HG03108 (cell line): ENCODE results near the gene LRMDA.
"Not testable (repeated sequence)": the region's sequence is repeated elsewhere in the genome, so short reads cannot be mapped to it uniquely, and the experiment has no call there.

ENCODE experiments used
- ATAC-seq: cut with Tn5 transposase; IDR thresholded peaks from one replicate; pipeline ENCODE4 v1.9.1; 2021; ENCODE audit warnings: moderate library complexity; ENCODE audit not compliant: unreplicated experiment

The LRMDA gene

DNA sequence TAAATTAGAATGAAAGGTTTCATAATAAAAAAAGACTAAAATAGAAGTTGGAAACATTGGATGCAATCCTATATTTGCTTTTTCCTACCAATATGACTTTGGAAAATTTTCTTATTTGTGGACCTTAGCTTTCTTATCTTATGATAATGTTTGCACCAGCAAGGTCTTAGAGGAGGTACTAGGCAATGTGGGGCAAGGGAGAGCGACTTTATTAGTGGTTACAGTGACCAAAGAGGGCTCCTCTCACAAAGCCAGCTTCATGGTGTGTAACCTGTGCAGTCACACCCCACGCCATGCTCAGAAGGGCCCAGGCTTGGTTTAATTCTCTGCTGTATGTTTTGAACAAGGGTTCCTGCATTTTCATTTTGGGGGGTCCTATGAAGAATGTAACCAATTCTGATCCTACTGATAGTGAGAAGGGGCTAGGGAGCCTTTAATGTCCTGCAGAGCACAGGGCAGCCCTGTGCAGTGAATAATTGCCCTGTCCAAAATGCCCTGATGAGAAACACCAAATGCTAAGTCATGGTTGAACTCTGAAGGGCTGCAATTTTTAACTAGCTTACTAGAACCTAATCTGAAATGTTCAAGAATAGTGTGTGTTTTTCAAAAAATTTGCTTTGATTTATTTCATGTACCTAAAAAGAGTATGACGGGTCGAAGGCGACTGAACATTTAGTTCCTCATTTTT, 1047.8 kb downstream of the LRMDA start:
- ATAC-seq = no peak

DNA sequence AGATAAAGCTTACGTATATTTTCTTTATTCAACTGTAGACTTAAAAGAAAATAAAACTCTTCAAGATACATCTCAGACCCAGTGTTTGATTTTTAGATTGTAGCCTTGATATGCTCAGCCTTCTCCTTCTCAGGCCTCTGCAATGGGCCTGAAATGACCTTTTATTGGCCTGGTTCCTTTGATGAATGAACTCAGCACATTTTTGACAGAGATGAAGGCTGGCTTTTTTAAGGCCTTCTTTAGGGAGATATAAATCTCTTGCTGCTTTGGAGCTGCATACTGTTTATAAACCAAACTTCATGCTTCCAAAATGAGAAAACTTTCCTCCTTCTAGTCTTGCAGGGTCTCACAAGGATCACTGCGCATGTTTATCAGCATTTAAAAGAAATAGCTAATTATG, 1049.8 kb downstream of the LRMDA start:
- ATAC-seq = no peak

DNA sequence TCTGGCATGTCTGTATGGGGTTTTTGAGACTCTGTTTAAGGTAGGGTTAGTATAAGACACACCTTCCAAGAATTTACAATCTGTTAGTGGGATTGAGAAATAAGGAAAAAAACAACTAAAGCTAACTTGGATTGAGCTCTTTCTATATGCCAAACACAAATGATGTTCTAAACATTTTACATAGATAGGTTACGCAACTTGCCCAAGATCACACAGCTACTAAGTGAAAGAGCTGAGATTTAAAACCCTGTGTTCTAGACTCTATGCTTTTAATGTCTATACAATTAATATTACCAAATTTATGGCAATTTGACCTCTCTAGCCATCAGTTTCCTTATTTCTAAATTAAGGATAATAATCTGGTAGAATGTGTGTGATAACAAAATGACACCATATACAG, 1056.2 kb downstream of the LRMDA start:
- no peak for ATAC-seq

DNA sequence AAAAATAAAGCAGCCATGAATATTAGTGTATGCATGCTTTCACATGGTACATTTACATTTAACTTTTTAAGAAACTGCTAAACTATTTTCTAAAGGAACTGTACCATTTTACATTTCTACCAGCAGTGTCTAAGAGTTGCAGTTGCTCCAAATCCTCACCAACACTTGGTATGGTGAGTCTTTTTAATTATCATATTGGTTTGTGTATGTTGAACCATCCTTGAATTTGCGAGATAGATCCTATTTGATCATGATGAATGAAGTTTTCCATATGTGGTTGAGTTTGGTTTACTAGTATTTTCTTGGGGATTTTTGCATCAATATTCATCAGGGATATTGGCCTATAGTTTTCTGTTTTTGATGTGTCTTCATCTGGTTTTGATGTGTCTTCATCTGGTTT, 1057.2 kb downstream of the LRMDA start:
- no peak for ATAC-seq

DNA sequence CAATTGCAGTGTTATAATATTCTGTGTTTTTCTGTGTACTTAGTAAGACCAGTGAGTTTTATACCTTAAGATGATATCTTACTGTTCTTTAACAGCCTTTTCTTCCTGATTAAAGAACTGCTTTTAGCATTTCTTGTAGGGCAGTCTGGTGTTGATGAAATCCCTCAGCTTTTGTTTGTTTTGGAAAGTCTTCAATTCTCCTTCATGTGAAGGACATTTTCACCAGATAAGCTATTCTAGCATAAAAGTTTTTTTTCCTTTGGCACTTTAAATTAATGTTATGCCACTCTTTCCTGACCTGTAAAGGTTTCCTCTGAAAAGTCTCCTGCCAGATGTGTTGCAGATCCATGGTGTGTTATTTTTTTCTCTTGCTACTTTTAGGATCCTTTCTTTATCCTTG, 1059.8 kb downstream of the LRMDA start:
- no peak for ATAC-seq

DNA sequence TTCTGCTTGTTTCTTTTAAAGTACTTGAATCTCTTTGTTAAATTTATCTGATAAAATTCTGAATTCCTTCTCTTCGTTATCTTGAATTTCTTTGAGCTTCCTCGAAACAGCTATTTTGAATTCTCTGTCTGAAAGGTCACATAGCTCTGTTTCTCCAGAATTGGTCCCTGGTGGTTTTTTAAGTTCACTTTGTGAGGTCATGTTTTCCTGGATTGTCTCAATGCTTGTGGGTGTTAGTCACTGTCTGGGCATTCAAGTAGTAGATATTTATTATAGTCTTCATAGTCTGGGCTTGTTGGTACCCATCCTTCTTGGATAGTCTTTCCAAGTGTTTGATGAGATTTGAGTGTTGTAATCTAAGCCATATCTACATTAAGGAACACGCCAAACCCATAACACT, 1060.6 kb downstream of the LRMDA start:
- ATAC-seq = no peak

DNA sequence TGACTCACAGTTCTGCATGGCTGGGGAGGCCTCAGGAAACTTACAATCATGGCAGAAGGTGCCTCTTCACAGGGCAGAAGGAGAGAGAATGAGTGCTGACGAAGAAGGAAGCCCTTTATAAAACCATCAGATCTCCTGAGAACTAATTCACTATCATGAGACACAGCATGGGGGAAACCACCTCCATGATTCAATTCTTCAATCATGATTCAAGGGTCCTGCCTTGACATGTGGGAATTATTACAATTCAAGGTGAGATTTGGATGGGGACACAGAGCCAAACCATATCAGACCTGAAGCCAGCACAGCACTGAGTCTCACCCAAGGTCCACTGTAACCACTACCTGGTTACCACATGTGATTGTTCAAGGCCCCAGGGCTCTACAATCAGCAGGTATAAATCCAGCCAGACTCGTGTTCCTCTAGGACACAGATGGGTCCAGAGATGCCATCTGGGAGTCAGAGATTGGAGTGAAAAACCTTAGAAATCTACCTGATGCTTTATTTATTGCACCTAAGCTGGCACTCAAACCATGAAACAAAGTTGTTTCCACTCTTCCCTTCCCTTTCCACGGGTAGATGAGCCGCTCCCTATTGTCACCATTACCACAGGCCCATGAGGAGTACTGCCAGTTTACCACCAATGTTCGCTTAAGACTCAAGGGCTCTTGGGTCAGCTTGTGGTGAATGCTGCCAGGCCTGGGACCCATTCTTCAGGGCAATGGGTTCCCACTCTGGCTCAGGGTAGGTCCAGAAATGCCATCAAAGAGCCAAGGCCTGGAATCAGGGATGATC, 1061.5 kb downstream of the LRMDA start:
- no peak for ATAC-seq

DNA sequence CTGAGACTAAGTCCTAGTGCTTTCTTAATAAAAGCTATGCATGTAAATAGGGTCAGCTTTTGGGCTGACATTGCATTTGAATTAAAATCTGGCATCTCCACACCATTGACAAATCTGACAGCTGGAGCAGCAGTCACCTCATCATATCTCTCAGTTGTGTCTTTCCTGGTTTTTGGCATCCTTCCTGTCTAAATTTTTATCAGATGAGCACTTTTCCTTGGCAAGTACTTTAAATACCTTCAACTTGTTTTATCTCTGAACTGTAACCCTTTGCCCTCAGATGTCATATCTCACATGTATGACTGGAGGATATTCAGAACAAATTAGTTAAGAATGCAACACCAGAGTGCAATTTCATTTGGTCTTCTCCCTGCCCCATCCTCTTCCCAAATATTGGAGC, 1066.2 kb downstream of the LRMDA start:
- ATAC-seq = no peak

DNA sequence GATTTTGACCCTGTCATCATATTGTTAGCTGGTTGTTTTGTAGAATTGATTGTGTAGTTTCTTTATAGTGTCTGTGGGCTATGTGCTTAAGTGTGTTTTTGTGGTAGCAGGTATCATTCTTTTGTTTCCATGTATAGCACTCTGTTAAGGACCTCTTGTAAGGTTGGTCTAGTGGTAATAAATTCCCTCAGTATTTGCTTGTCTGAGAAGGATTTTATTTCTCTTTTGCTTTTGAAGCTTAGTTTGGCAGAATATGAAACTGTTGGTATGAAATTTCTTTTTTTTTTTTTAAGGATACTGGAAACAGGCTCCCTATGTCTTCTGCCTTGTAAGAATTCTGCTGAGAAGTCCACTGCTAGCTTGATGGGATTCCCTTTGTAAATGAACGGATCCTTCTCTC, 1073.4 kb downstream of the LRMDA start:
- no peak for ATAC-seq

DNA sequence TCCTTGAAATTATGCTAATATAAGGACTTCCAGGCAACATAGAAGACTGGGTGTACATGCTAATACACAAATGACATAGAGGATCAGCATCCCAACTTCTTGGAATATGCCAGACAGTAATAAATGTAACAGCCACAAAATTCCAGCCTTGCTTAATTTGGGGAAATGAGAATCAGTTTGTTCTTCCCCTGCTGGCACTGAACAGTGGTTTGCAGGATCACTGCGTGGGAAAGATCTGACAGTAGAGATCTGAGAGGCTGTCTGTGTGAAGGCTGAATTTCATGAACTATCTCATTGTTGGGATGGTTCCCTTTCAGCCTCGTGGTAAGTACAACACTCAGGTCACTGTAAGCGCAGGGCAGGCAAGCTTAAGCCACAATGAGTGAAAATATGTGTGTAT, 1078.0 kb downstream of the LRMDA start:
- no peak for ATAC-seq

DNA sequence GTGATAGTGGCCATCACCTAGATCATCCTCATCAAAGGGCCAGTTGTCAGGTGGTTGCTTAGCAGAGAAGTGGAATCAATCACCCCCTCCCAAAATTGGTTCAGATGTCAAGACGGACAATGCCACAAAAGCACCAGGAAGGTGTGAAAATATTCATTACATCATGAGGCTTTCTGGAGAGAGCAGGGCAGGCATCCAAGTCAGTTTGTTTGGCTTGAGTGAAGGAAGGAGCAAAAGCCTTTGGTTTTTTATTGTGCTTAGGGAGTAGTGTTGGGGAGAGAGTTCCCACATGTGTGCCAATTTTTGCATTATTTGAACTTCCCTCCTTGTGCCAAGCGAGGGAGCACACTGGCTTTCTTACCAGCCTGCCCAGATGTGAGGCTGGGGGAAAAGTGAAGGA, 1082.9 kb downstream of the LRMDA start:
- no peak for ATAC-seq

DNA sequence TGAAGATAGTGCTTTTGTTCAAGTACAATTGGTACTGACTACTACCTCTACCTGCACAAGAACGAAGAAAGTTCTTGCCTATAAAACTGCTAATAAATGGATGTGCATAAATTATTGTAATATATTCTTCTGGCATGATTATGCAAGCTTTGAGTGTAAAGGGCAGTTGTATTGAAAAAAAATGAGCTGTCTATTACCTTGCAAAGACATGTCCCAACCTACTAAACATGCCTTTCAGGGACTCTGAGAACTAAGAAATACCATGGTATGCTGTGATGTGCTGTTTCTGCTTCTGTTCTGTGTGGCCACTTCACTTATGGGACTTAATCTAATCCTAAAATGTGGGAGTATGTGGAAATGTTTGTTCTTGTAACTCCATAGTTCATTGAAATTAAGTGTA, 1083.4 kb downstream of the LRMDA start:
- no peak for ATAC-seq

DNA sequence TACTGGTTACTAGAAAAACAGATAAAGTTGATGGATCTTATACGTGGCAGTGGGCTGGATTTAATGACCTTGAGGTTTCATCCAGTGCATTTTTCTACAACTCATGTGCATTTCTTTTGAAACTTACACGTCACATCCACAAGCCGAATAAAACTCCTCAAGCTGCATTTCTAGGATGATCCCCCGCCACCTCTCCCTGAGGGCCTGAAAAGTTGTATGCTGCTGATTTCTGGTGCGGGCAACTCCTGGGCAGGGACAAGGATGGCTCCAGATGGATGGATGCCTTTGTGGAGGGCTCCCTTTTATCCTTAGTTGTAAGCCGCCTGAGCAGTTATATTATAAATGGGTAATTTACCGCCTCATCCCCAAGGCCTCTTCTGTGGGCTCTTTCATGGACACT, 1091.1 kb downstream of the LRMDA start:
- no peak for ATAC-seq

DNA sequence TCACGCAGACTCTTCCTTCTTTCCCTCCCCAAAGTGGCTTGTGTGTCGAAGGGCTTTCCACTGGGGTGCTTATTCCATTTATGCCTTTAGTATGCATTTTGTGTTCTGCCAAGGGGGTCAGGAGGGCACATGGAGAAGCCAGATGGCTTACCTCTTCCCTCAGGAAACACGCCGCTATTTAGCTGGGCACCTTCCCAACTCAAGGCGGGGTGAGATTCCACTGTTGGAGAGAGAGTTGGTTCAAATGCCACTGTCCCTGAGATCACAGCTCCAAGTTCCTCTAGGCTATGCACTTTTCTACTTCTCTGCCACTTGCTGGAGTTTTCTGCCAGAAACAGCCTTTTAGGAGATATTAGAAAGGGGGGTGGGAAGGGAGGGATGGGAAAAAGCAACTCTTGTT, 1091.8 kb downstream of the LRMDA start:
- no peak for ATAC-seq

DNA sequence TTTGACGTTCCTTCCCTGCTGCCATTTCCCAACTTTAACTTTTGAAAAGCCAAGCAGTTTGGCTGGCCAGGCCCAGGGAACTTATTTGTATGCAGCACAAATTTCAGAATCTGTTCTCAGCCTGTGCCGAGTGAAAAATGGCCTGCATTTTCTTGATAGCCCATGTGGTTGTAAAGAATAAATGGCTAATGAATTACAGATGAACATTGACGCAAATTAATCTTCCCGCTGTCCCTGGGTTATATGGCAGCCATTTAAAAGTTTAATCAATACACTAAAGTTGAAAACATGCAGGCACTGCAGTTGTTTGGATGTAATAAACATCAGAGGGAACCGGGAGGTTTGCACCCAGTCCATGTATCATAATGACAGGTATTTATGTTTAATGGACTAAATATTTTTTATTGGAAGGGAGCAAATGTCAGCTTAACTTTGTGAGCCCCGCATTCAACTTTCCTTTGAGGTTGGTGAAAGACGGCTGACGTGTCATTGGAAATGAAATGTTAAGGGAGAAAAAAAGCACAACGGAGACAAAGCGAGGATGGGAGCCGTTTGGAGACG, 1092.4 kb downstream of the LRMDA start:
- ATAC-seq = no peak

DNA sequence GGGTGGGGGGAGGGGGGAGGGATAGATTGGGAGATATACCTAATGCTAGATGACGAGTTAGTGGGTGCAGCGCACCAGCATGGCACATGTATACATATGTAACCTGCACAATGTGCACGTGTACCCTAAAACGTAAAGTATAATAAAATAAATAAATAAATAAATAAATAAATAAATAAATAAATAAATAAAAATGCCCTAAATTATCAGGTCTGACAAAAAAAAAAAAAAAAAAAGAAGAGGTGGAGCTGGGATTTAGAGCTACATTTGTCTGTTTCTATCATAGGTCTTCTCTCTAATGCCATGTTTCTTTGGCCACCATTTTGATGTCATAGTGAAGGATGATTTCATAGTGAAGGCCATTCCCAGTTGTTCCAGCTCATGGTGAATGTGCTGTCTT, 1095.4 kb downstream of the LRMDA start:
- not testable (repeated sequence) for ATAC-seq

DNA sequence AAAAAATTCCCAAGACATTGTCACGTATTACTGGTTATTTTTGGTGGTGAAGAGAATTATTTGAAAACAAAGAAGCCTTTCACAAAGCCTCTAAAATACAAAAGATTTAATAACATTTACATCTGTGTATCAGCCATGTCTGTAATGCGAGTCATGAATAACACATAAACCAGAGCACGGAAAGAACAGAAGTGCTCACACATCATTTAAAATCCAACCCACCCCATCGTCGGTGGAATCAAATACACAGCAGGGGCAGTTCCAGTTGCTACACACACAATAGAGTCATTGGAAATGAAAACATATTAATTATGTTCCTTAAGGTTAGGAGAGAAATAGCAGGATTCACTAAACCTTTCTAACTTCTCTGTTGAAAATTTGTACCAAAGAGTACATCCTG, 1108.9 kb downstream of the LRMDA start:
- no peak for ATAC-seq

DNA sequence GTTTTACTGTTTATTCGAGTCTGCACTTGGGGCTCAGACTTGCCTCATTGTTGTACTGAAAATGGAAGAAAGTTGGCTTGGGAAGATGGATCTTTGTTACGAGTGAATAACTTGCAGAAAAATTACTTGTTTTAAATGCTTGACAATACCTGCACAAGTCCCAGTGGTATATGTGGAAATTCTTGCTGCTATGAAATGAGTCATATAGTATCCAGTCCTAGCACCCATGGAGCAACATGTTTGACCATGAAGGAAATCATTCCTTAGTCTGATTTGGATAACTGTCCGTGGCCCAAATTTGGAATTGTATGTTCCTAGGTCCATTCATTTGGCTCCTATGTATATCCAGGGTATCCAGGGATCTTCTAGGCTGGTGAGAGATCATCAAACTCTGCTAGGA, 1109.4 kb downstream of the LRMDA start:
- ATAC-seq = no peak

DNA sequence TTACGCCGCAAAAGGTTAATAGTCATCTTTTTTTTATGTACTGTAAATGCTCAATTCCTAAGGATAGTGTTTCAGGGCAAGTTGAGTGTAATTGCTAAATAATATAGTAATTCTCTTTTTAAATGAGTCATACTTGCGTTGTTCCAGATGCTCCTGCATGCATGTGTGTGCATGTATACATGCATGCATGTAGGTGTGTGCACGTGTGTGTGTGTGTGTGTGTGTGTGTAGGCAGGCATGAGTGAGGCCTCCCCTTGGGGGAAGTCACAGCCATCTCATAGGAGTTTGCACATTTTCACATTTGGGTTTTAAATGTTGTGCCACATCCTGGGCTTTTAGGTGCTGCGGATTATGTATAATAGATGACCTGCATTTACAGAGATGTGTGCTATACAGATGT, 1110.4 kb downstream of the LRMDA start:
- no peak for ATAC-seq

DNA sequence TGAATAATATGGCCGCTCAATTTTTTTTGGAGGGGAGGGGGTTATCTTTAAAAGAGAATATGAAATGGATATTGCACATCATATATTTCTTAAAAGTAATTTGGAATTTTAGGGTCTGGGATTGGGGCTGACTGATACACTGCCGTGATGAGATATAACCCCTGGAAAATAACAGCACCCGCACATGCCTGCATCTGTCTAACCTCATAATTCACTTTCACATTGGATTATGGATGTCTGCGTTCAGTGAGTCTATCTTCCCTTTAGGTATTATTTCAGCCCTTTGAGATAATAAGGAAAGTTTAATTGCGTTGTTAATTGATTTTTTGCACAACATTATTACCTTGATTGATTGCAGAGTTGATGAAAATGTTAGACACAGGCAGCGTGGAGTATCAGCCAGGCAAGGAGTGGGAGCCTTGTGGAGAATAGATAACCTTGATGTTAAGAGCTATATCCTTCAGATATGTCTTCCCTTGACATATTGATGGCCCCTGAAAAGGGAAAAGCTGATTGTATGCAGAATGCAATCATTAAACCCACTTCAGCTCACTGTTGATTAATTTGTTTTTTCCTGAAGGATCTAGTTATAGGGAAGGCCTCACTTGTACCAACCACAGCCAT, 1111.0 kb downstream of the LRMDA start:
- no peak for ATAC-seq

DNA sequence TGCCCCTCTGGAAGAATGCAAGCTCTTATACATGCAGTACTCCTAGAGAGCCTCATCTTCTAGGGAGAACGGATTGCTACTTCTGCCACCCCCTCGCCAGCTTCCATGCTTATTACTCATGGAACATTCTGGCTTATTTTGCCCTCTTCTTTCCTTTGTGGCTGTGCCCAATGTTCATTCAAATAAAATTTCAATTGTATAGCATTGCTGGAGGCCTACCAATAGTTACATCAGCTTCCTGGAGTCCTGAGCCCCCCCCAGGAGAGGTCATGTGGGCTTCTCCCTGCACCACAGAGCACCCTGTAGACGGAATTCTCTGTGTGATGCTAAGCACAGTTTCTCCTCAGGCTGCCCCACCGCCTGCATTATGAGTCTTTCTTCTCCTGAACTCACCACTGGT, 1112.2 kb downstream of the LRMDA start:
- ATAC-seq = no peak

DNA sequence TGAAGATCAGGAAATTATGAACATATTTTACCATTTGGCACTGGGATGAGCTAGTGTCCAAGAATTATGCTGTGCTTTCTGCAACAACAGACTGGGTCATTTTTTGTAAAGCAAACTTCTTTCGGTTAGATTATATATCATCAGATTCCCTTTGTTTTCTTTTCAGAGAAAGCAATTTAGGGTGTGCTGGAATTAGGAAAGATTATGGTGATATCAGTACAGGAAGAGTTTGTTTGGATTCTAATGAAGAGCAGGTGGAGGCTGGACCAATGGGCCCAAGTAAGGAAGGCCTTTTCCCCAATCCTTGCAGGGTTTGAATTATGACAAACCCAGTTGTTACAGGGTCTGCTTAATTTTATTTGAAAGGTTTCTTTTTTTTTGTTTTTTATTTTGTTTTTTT, 1113.4 kb downstream of the LRMDA start:
- ATAC-seq = no peak
